Lower lobe of right lung (tissue), 2 donors: ENCODE measurements around the gene TCF7L2. TPM values are rescaled to one million over a fixed set of nuclear protein-coding genes. Genes with fewer than 3 reads are reported as not detected.
A peak's percentile ranks its signal among the peaks of the same experiment; 100 is the strongest.

Source experiments
- ATAC-seq, 2 donors: fragments of 200-7000 bp; cut with Tn5 transposase; one replicate each; pipeline ENCODE4 v1.9.1; 2020 to 2022; ENCODE audit warnings: mild to moderate bottlenecking in 2 of 2, moderate library complexity in 2 of 2
- DNase-seq: peaks from one replicate; pipeline ENCODE4 v3.0.0-alpha.2; 2020
- H3K27ac ChIP-seq: fragments of 200-600 bp; one replicate; pipeline ENCODE4 v1.8.0; 2022
- H3K27me3 ChIP-seq: fragments of 200-600 bp; one replicate; pipeline ENCODE4 v1.8.0; 2022; ENCODE audit warnings: low read depth
- H3K36me3 ChIP-seq: fragments of 200-600 bp; one replicate; pipeline ENCODE4 v1.8.0; 2022; ENCODE audit warnings: mild to moderate bottlenecking
- H3K4me1 ChIP-seq: fragments of 200-600 bp; one replicate; pipeline ENCODE4 v1.8.0; 2022
- H3K4me3 ChIP-seq: fragments of 200-600 bp; one replicate; pipeline ENCODE4 v1.8.0; 2022; ENCODE audit warnings: mild to moderate bottlenecking
- H3K9me3 ChIP-seq: fragments of 200-600 bp; one replicate; pipeline ENCODE4 v1.8.0; 2022
- intact Hi-C: fragments of 100-400 bp; cut with DNase I; formaldehyde crosslinking; loops from one replicate; pipeline ENCODE4 v1.11.0; 2022
- total RNA-seq: library from RNA; stranded (reverse); fragmentation: NEBNext Ultra II Directional; extraction: Animal tissue kit (Norgen Biotek cat#: 25700); gene quantifications from one replicate; pipeline ENCODE4 v1.2.1, GENCODE V29; 2021
- TF ChIP-seq, protein P1 (sequence below): fragments of 200-600 bp; IDR thresholded peaks from one replicate; pipeline ENCODE4 v1.8.0; 2022; ENCODE audit warnings: antibody characterized with exemption, mild to moderate bottlenecking
- donor health status: DM: no; HTN: yes; CAD: no; lungs with severe emphysema.

The TCF7L2 gene
- total RNA-seq, 1 donor from 2014 or later, result 71.2 TPM

DNA sequence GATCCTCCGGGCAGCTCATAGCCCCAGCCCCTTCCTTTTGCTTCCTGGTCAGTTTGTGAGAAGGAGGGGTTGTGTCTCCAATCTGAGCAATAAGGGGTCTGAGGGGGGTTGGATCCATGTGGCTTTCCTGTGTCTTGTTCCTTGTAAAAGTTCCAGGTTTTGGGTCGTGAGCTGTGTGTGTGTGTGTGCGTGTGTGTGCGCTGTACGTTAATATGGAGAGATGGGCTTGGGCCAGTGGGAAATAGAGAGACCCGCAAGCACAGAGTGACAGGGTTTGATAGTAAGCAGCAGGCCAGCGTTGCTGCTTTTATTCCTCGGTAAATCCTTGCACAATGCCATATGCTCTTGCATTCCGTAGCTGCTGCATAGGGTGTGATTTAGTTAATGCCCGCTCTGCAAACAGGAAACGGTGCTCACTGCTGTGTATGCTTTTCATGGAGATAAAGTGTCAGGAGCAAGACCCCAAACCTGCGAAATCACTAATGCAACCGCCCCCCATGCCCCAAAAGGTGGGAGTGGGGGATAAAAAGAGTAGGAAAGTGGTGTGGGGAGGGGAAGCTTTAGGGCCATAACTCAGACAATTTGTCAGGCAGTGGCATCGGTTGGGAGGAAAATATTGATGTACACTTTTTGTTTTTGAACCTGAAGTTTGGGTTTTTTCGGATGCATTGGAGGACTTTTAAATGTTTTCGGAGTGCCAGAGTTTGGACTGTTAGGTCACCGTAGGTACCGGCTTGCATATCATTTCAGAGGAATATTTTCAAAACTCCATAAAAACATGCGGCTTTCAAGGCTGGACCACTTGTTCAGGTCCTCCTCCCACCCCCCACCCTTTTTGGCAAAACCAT lies 108.7 kb downstream of the TCF7L2 start:
- intact Hi-C loops, result no loop called here
- Histone ChIP-seq H3K27ac (peak overlapping the region; percentile 74), H3K9me3 (no peaks in the 10 kb centered on the region), H3K4me3 (peak overlapping the region; percentile 29), H3K36me3 (no peaks in the 10 kb centered on the region), H3K27me3 (no peaks in the 10 kb centered on the region), H3K4me1 (peaks cover 76% of the 10 kb centered on the region)
- DNase-seq (no peak), ATAC-seq (peak; percentile 49 to 52)
- TF ChIP-seq, protein P1, sequence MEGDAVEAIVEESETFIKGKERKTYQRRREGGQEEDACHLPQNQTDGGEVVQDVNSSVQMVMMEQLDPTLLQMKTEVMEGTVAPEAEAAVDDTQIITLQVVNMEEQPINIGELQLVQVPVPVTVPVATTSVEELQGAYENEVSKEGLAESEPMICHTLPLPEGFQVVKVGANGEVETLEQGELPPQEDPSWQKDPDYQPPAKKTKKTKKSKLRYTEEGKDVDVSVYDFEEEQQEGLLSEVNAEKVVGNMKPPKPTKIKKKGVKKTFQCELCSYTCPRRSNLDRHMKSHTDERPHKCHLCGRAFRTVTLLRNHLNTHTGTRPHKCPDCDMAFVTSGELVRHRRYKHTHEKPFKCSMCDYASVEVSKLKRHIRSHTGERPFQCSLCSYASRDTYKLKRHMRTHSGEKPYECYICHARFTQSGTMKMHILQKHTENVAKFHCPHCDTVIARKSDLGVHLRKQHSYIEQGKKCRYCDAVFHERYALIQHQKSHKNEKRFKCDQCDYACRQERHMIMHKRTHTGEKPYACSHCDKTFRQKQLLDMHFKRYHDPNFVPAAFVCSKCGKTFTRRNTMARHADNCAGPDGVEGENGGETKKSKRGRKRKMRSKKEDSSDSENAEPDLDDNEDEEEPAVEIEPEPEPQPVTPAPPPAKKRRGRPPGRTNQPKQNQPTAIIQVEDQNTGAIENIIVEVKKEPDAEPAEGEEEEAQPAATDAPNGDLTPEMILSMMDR, result no peak

DNA sequence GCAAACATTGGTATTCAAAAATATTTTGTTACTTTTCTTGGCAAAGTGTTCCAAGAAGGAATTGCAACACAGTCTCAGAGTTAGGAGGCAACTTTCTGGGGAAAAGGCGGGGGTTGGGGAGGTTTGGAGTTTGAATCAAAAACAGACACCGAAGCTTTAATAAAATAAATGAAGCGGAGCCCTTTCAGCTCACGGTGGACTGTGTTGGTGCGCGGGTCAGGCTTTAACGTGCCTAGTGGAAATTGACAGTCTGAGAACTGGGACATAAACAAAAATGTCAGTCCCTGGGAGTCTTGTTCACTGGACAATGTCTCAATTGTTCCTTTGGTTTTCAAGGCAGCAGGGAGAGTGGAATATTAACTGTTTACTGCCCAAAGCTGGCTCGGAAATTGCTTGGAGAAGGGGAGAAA lies 109.3 kb downstream of the TCF7L2 start:
- DNase-seq, result no peak
- TF ChIP-seq, protein P1, result no peak
- Histone ChIP-seq H3K4me3 (peak overlapping the region; percentile 29), H3K27ac (peak overlapping the region; percentile 74), H3K9me3 (no peaks in the 10 kb centered on the region), H3K36me3 (no peaks in the 10 kb centered on the region), H3K27me3 (no peaks in the 10 kb centered on the region), H3K4me1 (peaks cover 76% of the 10 kb centered on the region)
- intact Hi-C loops, result no loop called here
- peak in 1 of 2 donors; percentile 30 for ATAC-seq

DNA sequence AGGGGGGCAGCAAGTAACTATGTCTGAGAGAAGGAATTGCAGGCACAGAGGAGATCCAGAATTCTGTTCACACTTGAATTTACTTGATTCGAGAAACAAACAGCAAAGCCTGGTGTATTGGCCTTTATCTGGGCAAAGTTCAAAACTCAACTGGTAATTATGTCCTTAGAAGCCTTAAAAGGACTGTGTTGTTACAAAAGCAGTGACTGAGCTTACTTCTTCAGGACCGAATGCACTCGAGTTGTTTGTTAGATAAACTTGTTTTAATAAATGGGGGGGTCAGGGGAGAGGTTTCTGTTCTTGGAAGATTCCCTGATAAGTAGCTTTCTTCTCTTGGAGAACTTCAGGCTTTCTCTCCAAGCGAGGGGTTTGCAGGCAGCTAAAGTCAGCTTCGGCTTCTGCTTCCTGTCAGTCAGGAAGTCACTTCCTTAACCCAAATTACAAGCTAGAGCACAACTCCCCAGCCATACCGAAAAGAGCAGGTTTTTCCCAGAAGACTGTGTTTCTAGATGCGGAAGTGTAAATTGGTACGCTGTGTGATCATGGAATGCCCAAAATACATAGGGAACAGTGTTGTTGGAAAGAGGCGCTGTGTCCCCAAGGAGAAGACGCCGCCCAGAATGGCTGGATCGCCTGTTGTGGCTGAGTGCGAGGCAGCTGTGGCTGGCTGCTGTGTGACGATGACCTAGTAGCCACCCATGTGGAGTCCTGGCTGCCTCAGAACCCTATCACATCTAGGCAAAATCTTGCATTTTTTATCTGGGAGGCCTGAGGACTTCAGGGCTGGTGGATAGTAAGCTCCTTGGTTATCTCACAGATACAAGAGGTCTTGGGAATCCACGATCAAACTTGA lies 110.4 kb downstream of the TCF7L2 start:
- peak overlapping the region; percentile 29 for H3K4me3 ChIP-seq
- H3K27me3 ChIP-seq, result no peaks in the 10 kb centered on the region
- H3K36me3 ChIP-seq, result no peaks in the 10 kb centered on the region
- peaks cover 82% of the 10 kb centered on the region for H3K4me1 ChIP-seq
- ATAC-seq (peak; percentile 24 to 30), DNase-seq (peak; percentile 55)
- TF ChIP-seq, protein P1, result no peak
- H3K27ac ChIP-seq, result peak overlapping the region; percentile 74
- H3K9me3 ChIP-seq, result no peaks in the 10 kb centered on the region
- intact Hi-C loops, result no loop called here

DNA sequence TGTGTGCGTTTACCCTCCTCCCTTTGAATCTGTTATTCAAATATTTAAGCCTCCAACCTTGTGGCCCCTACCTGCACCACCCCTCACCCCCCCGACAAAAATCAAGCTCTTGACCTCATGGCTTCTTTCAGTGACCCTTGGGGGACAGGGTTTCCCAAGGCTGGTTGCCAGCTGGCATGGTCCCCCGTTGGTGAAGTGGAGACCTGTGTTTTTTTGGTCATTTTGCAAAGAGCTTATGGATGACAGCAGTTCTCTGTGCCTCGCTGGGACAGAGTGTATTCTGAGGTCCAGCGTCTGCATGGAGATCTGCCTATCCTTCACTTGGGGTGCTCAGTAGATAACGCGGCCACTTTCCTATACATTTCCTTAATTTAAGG lies 111.0 kb downstream of the TCF7L2 start:
- ATAC-seq (no peak), DNase-seq (no peak)
- Histone ChIP-seq H3K4me3 (no peak overlapping the region), H3K27ac (peak overlapping the region; percentile 74), H3K9me3 (no peaks in the 10 kb centered on the region), H3K36me3 (no peaks in the 10 kb centered on the region), H3K4me1 (peaks cover 88% of the 10 kb centered on the region), H3K27me3 (no peaks in the 10 kb centered on the region)
- TF ChIP-seq, protein P1, result no peak
- intact Hi-C loops, result no loop called here

DNA sequence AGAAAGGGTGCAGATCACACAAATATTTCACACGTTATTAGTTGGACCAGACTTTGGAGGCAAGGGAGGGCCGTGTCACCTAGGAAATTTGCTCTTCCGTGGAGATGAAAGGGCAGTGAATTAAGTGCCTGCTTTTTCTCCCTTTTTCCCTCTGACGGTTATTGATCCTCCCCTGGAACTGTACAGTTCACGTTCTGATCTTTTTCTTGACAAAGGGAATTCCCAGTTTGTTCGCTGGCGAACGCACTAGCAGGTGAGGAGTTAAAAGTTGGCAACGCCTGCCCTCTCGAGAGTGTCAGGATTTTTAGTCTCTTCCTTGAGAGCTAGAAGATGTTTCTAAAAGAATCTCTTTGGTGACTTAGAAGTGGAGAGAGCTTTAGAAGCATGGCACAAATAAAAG lies 111.5 kb downstream of the TCF7L2 start:
- intact Hi-C loops, result no loop called here
- no peaks in the 10 kb centered on the region for H3K9me3 ChIP-seq
- no peaks in the 10 kb centered on the region for H3K27me3 ChIP-seq
- peak overlapping the region; percentile 74 for H3K27ac ChIP-seq
- peaks cover 91% of the 10 kb centered on the region for H3K4me1 ChIP-seq
- DNase-seq, result no peak
- no peak overlapping the region for H3K4me3 ChIP-seq
- ATAC-seq, result no peak
- TF ChIP-seq, protein P1, result no peak
- no peaks in the 10 kb centered on the region for H3K36me3 ChIP-seq
